HG03060 (cell line): ENCODE data around the gene ECI2.
"Not testable (repeated sequence)": the region's sequence is repeated elsewhere in the genome, so short reads cannot be mapped to it uniquely, and the experiment has no call there.

ENCODE experiments used
- ATAC-seq: cut with Tn5 transposase; IDR thresholded peaks from one replicate; pipeline ENCODE4 v1.9.1; 2021; ENCODE audit warnings: low read depth, moderate number of reproducible peaks; ENCODE audit not compliant: unreplicated experiment

The ECI2 gene

GRCh38 chr6:4103929-4104328 is 31.4 kb downstream of the ECI2 start:
- no peak for ATAC-seq

- no peak for ATAC-seq
Measured at GRCh38 chr6:4102687-4103244, 32.6 kb downstream of the ECI2 start.

- no peak for ATAC-seq
Measured at GRCh38 chr6:4101298-4101697, 34.1 kb downstream of the ECI2 start.

DNA sequence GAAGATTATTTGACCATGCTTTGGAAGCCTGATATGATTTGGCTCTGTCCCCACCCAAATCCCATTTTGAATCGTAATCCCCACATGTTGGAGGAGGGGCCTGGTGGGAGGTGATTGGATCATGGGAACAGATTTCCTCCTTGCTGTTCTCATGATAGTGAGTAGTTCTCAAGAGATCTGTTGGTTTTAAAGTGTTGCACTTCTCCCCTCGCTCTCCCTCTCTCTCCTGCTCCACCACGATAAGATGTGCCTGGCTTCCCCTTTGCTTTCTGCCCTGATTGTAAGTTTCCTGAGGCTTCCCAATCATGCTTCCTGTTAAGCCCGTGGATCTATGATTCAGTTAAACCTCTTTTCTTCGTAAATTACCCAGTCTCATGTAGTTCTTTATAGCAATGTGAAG is 34.7 kb downstream of the ECI2 start:
- ATAC-seq: no peak

DNA sequence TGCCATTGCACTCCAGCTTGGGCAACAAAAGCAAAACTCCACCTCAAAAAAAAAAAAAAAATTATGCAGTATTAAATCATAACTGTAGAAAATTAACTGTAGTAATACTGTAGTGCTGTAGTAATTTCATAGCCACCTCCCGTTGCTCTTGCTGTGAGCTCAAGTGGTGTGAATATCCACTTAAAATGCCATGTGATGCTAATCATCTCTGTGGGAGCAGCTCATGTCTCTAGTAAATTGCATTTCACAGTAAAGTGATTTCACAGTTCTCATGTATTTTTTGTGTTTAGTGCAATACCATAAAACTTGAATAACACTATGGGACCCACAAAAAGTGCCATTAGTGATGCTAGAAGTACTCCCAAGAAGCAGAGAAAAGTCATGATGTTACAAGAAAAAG is 42.1 kb downstream of the ECI2 start:
- no peak for ATAC-seq

DNA sequence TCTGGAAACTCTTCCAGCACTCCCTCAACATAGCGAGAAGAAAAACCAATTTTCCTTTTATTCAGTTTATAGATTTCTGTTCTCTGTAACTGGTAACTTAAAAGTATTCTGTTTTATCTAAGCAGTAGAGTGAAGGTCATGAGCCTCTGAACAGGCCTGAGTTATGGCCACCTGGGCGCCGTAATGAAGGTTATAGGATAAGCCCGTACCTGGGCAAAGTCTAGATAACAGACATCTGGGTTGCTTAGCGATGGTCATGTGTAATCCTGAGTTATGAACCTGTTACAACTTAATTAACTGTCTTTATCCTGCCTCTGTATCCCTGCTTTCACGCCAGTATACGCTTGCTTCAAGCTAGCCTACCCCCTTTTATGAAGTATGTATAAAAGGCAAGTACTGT is 43.4 kb downstream of the ECI2 start:
- no peak for ATAC-seq

- not testable (repeated sequence) for ATAC-seq
Measured at GRCh38 chr6:4090043-4090442, 45.3 kb downstream of the ECI2 start.

DNA sequence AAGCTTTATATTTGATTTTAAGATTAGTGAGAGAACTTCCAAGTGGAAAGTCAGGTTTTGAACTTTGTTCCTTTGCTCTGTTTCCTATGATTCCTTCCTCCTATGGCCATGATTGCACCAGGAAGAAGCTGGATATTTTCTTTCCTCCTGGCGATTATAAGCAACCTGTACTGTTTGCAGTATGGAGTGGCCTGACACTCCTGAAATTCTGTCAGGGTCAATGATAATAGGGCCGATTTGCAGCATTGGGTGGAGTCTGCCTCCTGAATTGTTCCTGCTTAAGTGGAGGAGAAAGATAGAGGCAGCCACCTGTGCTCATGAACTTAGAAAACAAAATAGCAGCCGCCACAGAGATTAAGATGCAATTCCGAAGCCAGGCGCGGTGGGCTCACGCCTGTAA is 46.7 kb downstream of the ECI2 start:
- no peak for ATAC-seq

DNA sequence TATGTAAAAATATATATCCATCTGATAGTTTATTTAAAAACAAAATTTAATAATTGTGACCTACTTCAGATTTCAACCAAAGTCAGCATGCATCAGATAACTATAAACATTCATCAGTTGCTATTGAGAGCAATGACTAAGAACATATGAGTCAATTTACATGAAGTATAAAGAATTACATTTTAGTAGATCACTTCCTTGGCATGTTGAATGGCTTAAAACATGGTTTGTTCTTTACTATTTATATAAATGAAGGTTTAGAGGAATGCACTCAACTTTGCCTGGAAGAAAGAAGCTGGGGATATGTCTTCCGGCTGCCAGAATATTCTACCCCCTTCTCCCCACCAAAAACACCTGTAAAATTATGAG is 50.1 kb downstream of the ECI2 start:
- no peak for ATAC-seq

DNA sequence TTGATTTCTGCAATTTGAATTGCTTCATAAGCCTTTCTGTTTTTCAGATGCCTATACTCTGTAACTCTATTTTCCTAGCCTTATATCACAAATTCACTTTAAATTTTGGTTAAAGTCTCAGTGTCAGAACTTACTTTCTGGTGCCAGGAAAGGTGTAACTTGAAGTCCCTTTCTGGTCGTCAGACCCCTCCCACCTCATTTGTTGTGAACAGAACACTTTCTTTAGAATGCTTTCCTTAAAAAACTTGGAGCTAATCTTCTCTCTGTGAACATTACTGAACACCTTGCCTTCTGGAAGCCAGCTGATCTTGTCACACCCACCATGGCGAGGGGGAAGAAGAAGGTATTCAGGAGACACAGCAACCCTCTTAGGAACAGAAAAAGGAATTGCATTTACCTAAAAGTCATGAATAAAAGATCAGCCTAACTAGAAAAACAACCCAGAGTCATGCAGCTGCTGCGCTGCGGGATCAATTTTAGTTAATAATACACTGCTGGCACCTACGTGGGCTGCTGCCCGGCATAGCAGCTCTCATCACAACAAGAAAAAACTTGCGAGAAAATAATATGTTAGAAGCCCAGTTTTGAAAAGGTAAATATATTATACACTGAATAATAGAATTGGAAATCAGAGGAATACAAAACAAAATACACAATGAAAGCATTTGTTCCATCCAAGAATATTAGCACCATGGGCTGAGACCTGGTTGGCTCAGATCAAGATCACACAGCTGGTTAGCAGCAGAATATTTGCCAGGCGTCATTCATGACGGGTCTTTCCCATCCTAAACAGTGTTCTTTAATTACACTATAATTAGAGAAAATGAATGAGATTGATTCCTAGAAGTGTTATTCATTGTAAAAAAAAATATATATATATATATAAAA is 50.7 kb downstream of the ECI2 start:
- ATAC-seq: no peak

DNA sequence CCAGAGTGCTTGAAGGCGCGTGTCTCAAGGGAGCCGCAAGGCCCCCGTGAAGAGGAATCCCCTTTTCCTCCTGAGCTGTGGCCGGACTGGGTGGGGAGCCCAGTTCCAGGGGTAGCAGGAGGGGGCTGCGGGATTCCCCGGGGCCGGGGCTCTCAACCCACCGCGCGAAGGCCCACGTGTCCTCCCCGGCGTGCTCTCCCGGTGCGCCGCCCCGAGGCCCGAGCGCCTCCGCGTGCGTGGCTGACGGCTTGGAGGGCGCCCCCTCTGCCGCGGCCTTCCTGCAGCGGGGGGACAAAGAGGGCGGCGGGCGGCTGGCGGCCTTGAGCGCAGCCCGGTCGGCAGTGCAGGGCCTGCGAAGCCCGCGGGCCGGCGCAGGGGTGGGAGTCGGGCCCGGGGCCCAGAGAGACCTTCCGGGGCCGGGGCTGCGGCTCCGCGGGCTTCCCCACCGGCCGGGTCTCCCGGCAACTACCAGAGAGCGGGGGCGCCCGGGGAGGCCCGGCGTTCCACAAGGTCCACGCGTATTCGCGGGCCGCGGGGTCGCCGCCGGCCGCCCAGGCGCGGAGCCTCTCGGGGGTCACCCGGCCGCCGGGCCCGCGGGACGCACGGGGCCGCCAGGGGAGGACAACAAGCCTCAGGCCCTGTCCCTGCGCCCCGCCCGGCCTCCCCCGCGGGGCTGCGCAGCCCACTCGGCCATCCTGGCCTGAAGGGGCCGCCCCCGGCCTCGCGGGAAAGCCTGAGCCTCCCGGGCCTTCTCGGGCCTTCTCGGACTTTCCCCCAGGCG is 56.5 kb downstream of the ECI2 start, which contains the start of gene FAM217A:
Gene FAM217A, minus strand, starts transcription at position 447 of the 781 bp plus-strand sequence. CDS start 1,723 bp downstream, outside the sequence.
- ATAC-seq: no peak

DNA sequence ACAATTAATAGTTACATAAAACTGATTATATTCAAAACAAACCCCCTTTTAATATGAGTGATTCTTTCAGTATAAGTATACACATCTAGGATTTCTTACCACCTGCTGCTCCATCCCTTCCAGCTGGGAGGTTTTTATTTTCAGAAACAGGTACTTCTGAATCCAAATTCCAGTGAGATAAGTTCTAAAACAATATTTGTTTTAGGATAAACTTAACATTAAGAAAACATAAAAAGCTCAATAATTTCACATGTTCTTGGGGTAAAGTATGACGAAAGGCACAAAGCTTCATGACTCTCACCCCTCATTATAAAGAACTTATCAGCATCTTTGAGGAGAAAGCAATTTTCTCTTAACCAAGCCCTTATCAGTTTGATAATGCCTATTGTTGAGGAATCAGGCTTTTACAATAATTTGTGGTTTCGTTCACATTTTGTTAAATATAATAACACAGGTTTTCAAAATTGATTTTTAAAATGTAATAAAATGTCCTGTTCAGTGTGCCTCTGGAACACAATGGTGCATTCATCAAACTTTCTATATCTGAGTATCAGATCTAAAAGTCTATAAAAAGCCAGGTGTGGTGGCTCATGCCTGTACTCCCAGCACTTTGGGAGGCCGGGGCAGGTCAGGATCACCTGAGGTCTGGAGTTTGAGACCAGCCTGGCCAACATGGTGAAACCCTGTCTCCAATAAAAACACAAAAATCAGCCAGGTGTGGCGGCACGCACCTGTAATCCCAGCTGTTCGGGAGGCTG is 60.7 kb downstream of the ECI2 start:
- ATAC-seq: no peak

- no peak for ATAC-seq
Measured at GRCh38 chr6:4071330-4071729, 64.0 kb downstream of the ECI2 start.

- ATAC-seq: no peak
Measured at GRCh38 chr6:4069199-4069598, 66.2 kb downstream of the ECI2 start.

- no peak for ATAC-seq
Measured at GRCh38 chr6:4067673-4068072, 67.7 kb downstream of the ECI2 start.

DNA sequence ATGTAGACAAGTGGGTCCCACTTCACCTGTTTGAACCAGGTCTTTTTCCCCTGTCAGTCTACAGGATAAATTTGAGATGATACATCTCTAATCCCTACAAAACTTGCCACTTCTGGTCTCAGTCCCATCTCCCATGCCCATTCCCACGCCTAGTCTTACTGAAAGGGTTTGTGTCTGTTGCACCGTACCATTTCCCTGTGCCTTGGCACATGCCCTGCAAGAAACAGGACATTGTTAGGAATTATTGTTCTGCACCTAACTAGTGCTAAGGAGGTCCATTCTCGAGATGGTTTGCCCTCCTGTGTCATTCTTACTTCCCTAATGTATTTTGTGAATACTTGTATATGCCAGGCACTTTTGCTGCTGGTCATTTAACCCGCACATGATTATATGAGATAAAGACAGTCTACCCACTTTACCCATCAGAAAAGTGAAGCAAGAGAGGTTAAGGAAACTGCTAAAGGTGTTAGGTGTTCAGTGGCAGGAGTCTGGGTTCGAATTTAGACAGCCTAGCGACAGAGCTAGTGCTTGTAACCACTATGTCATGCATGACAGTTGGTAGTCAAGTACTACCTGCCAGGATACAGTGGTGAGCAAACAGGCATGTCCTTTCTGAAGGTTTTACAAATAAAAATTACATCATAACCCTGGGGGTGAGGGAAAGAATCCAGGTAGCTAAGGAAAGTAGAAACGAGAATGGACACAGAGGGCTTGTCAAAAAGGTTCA is 69.2 kb downstream of the ECI2 start:
- no peak for ATAC-seq
